Memory B cell (primary cell): ENCODE measurements around the gene GMDS.
"Not testable (repeated sequence)": the region's sequence is repeated elsewhere in the genome, so short reads cannot be mapped to it uniquely, and the experiment has no call there.

Source experiments
- ATAC-seq: fragments of 150-1000 bp; cut with Tn5 transposase; 2 replicates; pipeline ENCODE4 v1.10.0; 2021; ENCODE audit warnings: low read depth, mild to moderate bottlenecking, moderate library complexity
- DNase-seq, 2 donors: peaks; one replicate each; pipeline ENCODE4 v3.0.0; 2022; ENCODE audit warnings: low spot score in 2 of 2
- H3K27ac Mint-ChIP-seq: one replicate; pipeline ENCODE4 v1.8.0; 2022; ENCODE audit warnings: mild to moderate bottlenecking, moderate library complexity, mixed read lengths
- H3K27me3 Mint-ChIP-seq: one replicate; pipeline ENCODE4 v1.8.0; 2022; ENCODE audit warnings: mixed read lengths
- H3K36me3 Mint-ChIP-seq: one replicate; pipeline ENCODE4 v1.8.0; 2022; ENCODE audit warnings: mild to moderate bottlenecking, mixed read lengths
- H3K4me1 Mint-ChIP-seq: one replicate; pipeline ENCODE4 v1.8.0; 2022; ENCODE audit warnings: mixed read lengths
- H3K4me3 Mint-ChIP-seq: one replicate; pipeline ENCODE4 v1.8.0; 2022; ENCODE audit warnings: mild to moderate bottlenecking, moderate library complexity, mixed read lengths
- H3K9me3 Mint-ChIP-seq: one replicate; pipeline ENCODE4 v1.8.0; 2022; ENCODE audit warnings: mixed read lengths

Gene GMDS

GRCh38 chr6:1700278-1700967 lies 545.0 kb downstream of the GMDS start:
- DNase-seq (no peak), ATAC-seq (no peak)
- Mint-ChIP-seq H3K4me3 (no peak overlapping the region), H3K36me3 (peaks cover 6% of the 10 kb centered on the region), H3K27ac (no peak overlapping the region), H3K9me3 (no peaks in the 10 kb centered on the region), H3K4me1 (no peaks in the 10 kb centered on the region), H3K27me3 (no peaks in the 10 kb centered on the region)

- H3K27ac Mint-ChIP-seq: no peak overlapping the region
- ATAC-seq (no peak), DNase-seq (no peak)
- H3K4me1 Mint-ChIP-seq: no peaks in the 10 kb centered on the region
- no peaks in the 10 kb centered on the region for H3K9me3 Mint-ChIP-seq
- no peak overlapping the region for H3K4me3 Mint-ChIP-seq
- H3K27me3 Mint-ChIP-seq: no peaks in the 10 kb centered on the region
- peaks cover 6% of the 10 kb centered on the region for H3K36me3 Mint-ChIP-seq
These were observed 546.9 kb downstream of the GMDS start for GRCh38 chr6:1698527-1698926.

- Mint-ChIP-seq H3K4me3 (no peak overlapping the region), H3K4me1 (no peaks in the 10 kb centered on the region), H3K27me3 (no peaks in the 10 kb centered on the region), H3K9me3 (no peaks in the 10 kb centered on the region), H3K36me3 (peaks cover 11% of the 10 kb centered on the region), H3K27ac (no peak overlapping the region)
- no peak for DNase-seq
- ATAC-seq: no peak
These were observed 547.6 kb downstream of the GMDS start for GRCh38 chr6:1697688-1698351.

- Mint-ChIP-seq H3K4me3 (no peak overlapping the region), H3K36me3 (peaks cover 17% of the 10 kb centered on the region), H3K9me3 (peaks cover 4% of the 10 kb centered on the region), H3K27me3 (no peaks in the 10 kb centered on the region), H3K4me1 (no peaks in the 10 kb centered on the region), H3K27ac (no peak overlapping the region)
- ATAC-seq (no peak), DNase-seq (no peak)
These were observed 548.9 kb downstream of the GMDS start for GRCh38 chr6:1696463-1696850.

- Mint-ChIP-seq H3K27ac (no peak overlapping the region), H3K36me3 (peaks cover 19% of the 10 kb centered on the region), H3K9me3 (peaks cover 4% of the 10 kb centered on the region), H3K4me3 (no peak overlapping the region), H3K4me1 (no peaks in the 10 kb centered on the region), H3K27me3 (no peaks in the 10 kb centered on the region)
- DNase-seq: no peak
- no peak for ATAC-seq
These were observed 549.6 kb downstream of the GMDS start for GRCh38 chr6:1695546-1696462.

- not testable (repeated sequence) for DNase-seq, H3K9me3 Mint-ChIP-seq, H3K27me3 Mint-ChIP-seq, H3K27ac Mint-ChIP-seq, H3K4me1 Mint-ChIP-seq, H3K4me3 Mint-ChIP-seq, ATAC-seq
- H3K36me3 Mint-ChIP-seq: peaks cover 24% of the 10 kb centered on the region
These were observed 553.6 kb downstream of the GMDS start for GRCh38 chr6:1691828-1692227.

GRCh38 chr6:1690656-1691055 lies 554.7 kb downstream of the GMDS start:
- H3K4me1 Mint-ChIP-seq: not testable (repeated sequence)

GRCh38 chr6:1689141-1689540 lies 556.3 kb downstream of the GMDS start:
- Mint-ChIP-seq H3K4me3 (no peak overlapping the region), H3K36me3 (peaks cover 20% of the 10 kb centered on the region), H3K9me3 (peaks cover 4% of the 10 kb centered on the region), H3K4me1 (no peaks in the 10 kb centered on the region), H3K27ac (no peak overlapping the region), H3K27me3 (no peaks in the 10 kb centered on the region)
- DNase-seq (no peak), ATAC-seq (no peak)

More at GRCh38 chr6:1690656-1691055, 554.7 kb downstream of the GMDS start:
- not testable (repeated sequence) for DNase-seq, ATAC-seq, H3K9me3 Mint-ChIP-seq, H3K4me3 Mint-ChIP-seq, H3K27ac Mint-ChIP-seq, H3K27me3 Mint-ChIP-seq
- peaks cover 20% of the 10 kb centered on the region for H3K36me3 Mint-ChIP-seq

- no peak overlapping the region for H3K27ac Mint-ChIP-seq
- DNase-seq (no peak), ATAC-seq (no peak)
- H3K4me3 Mint-ChIP-seq: no peak overlapping the region
- H3K9me3 Mint-ChIP-seq: peaks cover 4% of the 10 kb centered on the region
- no peaks in the 10 kb centered on the region for H3K4me1 Mint-ChIP-seq
- H3K27me3 Mint-ChIP-seq: no peaks in the 10 kb centered on the region
- peaks cover 19% of the 10 kb centered on the region for H3K36me3 Mint-ChIP-seq
These were observed 557.0 kb downstream of the GMDS start for GRCh38 chr6:1688396-1688795.

- no peak overlapping the region for H3K27ac Mint-ChIP-seq
- H3K9me3 Mint-ChIP-seq: peaks cover under 1% of the 10 kb centered on the region
- no peaks in the 10 kb centered on the region for H3K4me1 Mint-ChIP-seq
- DNase-seq: no peak
- H3K27me3 Mint-ChIP-seq: no peaks in the 10 kb centered on the region
- no peak overlapping the region for H3K4me3 Mint-ChIP-seq
- H3K36me3 Mint-ChIP-seq: peaks cover 11% of the 10 kb centered on the region
- no peak for ATAC-seq
These were observed 558.0 kb downstream of the GMDS start for GRCh38 chr6:1687402-1687801.

GRCh38 chr6:1686117-1687098 lies 559.0 kb downstream of the GMDS start:
- ATAC-seq (no peak), DNase-seq (no peak)
- H3K9me3 Mint-ChIP-seq: no peaks in the 10 kb centered on the region
- no peaks in the 10 kb centered on the region for H3K4me1 Mint-ChIP-seq
- H3K4me3 Mint-ChIP-seq: no peak overlapping the region
- peaks cover 9% of the 10 kb centered on the region for H3K36me3 Mint-ChIP-seq
- H3K27ac Mint-ChIP-seq: no peak overlapping the region
- no peaks in the 10 kb centered on the region for H3K27me3 Mint-ChIP-seq

GRCh38 chr6:1679688-1680068 lies 565.7 kb downstream of the GMDS start:
- Mint-ChIP-seq H3K27ac (no peak overlapping the region), H3K9me3 (no peaks in the 10 kb centered on the region), H3K36me3 (peaks cover 2% of the 10 kb centered on the region), H3K4me3 (no peak overlapping the region), H3K27me3 (no peaks in the 10 kb centered on the region), H3K4me1 (peaks cover 2% of the 10 kb centered on the region)
- DNase-seq: no peak
- no peak for ATAC-seq

GRCh38 chr6:1679031-1679687 lies 566.2 kb downstream of the GMDS start:
- Mint-ChIP-seq H3K4me1 (peaks cover 2% of the 10 kb centered on the region), H3K36me3 (peaks cover 2% of the 10 kb centered on the region), H3K27me3 (no peaks in the 10 kb centered on the region), H3K4me3 (no peak overlapping the region), H3K9me3 (no peaks in the 10 kb centered on the region), H3K27ac (no peak overlapping the region)
- ATAC-seq: no peak
- DNase-seq: no peak
